Measurements from ENCODE around the gene DKK1. TPM values are rescaled to one million over a fixed set of nuclear protein-coding genes. Genes with fewer than 3 reads are reported as not detected.

Gene DKK1
- polyA plus RNA-seq, 1 experiment, result 35.2 TPM

DNA sequence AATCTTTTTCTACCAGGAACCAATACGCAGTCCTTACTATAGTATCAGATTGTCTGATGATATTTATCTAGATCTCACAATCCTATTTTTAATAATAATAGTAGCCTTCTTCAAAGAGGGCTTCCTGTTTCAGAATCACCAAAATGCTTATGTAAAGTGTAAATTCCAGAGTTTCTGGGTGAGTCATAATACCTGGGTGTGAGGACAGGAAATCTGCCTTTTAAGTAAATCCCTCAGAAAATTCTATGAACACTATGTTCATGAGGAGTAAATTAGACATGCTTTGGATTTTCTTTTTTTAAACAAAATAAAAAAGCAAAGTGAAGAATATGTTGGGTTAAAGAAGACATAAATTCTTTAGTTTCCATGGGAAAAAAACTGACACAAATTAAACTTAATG is 20.5 kb downstream of the DKK1 start:
- no peaks in the 10 kb centered on the region for H3K9me3 ChIP-seq (ENCODE audit: control insufficient read depth, insufficient read depth, low read length)
- no peak overlapping the region for H3K27ac ChIP-seq (ENCODE audit: low read depth, low read length)
- no peak overlapping the region for H3K4me3 ChIP-seq (ENCODE audit: low read depth, low read length)
- POLR2A ChIA-PET, result no interaction called here
- DNase-seq (ENCODE audit: low read depth, low spot score), result no peak
- CTCF ChIA-PET, result no interaction called here
- TF ChIP-seq, protein P1, sequence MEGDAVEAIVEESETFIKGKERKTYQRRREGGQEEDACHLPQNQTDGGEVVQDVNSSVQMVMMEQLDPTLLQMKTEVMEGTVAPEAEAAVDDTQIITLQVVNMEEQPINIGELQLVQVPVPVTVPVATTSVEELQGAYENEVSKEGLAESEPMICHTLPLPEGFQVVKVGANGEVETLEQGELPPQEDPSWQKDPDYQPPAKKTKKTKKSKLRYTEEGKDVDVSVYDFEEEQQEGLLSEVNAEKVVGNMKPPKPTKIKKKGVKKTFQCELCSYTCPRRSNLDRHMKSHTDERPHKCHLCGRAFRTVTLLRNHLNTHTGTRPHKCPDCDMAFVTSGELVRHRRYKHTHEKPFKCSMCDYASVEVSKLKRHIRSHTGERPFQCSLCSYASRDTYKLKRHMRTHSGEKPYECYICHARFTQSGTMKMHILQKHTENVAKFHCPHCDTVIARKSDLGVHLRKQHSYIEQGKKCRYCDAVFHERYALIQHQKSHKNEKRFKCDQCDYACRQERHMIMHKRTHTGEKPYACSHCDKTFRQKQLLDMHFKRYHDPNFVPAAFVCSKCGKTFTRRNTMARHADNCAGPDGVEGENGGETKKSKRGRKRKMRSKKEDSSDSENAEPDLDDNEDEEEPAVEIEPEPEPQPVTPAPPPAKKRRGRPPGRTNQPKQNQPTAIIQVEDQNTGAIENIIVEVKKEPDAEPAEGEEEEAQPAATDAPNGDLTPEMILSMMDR (IDR thresholded peaks at IDR 0.05; ENCODE audit: low read depth, low read length), result no peak
- H3K27me3 ChIP-seq (ENCODE audit: control insufficient read depth, insufficient read depth, low read length), result no peaks in the 10 kb centered on the region

DNA sequence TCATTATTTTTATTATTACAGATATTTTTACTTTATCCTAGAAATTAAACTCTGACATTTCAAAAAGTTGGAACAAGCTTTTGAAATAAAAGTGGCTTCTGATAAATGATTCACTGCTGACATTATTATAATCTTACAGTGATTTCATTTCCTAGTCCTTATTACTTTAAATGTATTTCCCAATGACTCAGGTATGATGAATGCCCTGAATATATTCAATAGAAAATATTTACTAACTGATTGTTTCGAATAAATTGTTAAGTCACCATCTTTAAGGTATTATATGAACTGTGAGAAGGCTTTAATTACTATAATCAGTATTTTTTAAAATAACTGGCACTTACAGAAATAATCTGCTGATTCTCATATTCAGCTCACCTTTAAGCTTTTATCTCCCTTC is 21.6 kb downstream of the DKK1 start:
- H3K4me3 ChIP-seq (ENCODE audit: low read depth, low read length), result no peak overlapping the region
- TF ChIP-seq, protein P1 (IDR thresholded peaks at IDR 0.05; ENCODE audit: low read depth, low read length), result no peak
- no peak overlapping the region for H3K27ac ChIP-seq (ENCODE audit: low read depth, low read length)
- no peaks in the 10 kb centered on the region for H3K27me3 ChIP-seq (ENCODE audit: control insufficient read depth, insufficient read depth, low read length)
- POLR2A ChIA-PET, result no interaction called here
- DNase-seq (ENCODE audit: low read depth, low spot score), result no peak
- CTCF ChIA-PET, result interaction anchor here (0.6 to 1.1 kb wide), 2 partner anchors 28 to 37 kb away, joined by 3 to 4 read pairs; no protein-coding TSS in a partner anchor
- no peaks in the 10 kb centered on the region for H3K9me3 ChIP-seq (ENCODE audit: control insufficient read depth, insufficient read depth, low read length)

DNA sequence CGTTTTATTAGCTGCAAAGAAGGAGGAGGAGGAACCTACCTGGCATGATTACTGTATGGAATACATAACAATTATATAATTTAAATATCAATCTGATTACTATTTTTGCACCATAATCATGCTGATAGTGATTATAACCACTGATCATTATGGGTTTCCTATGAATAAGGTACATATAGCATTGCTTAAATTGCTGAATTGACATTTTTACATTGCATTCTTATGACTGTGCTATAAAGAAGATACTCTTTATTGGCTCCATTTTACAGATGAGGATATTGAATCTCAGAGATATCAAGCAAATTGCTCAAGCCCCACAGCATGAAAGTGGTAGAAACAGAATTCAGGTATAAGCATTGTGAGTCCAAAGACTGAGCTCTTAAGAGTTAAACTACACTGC is 23.1 kb downstream of the DKK1 start:
- POLR2A ChIA-PET, result no interaction called here

DNA sequence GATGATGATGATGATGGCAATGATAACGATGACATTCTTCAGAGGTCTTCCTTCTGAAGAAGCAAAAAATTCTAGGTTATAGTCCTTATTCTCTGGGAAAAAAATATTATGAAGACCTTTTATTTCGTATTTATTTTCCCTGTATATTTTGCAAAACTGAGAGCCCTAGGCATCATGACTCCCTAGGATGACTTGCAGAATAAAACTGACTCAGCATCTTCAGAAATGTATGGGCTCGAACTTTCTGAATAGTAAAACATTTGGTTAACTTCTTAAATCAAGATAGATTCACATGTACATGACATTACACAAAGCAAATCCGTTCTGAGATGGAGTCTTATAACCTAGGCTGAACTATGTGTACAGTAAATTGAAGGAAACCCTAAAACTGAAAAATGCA is 29.4 kb downstream of the DKK1 start:
- ChIA-PET POLR2A (no interaction called here), CTCF (no interaction called here)
- Histone ChIP-seq H3K9me3 (ENCODE audit: control insufficient read depth, insufficient read depth, low read length) (peaks cover 22% of the 10 kb centered on the region), H3K27me3 (ENCODE audit: control insufficient read depth, insufficient read depth, low read length) (no peaks in the 10 kb centered on the region), H3K4me3 (ENCODE audit: low read depth, low read length) (no peak overlapping the region), H3K27ac (ENCODE audit: low read depth, low read length) (no peak overlapping the region)
- DNase-seq (ENCODE audit: low read depth, low spot score), result no peak
- TF ChIP-seq, protein P1 (IDR thresholded peaks at IDR 0.05; ENCODE audit: low read depth, low read length), result no peak

More for the DNA sequence above, 23.1 kb downstream of the DKK1 start:
- CTCF ChIA-PET, result no interaction called here
- Histone ChIP-seq H3K9me3 (ENCODE audit: control insufficient read depth, insufficient read depth, low read length) (no peaks in the 10 kb centered on the region), H3K27ac (ENCODE audit: low read depth, low read length) (no peak overlapping the region), H3K4me3 (ENCODE audit: low read depth, low read length) (no peak overlapping the region), H3K27me3 (ENCODE audit: control insufficient read depth, insufficient read depth, low read length) (no peaks in the 10 kb centered on the region)
- TF ChIP-seq, protein P1 (IDR thresholded peaks at IDR 0.05; ENCODE audit: low read depth, low read length), result no peak
- DNase-seq (ENCODE audit: low read depth, low spot score), result no peak

DNA sequence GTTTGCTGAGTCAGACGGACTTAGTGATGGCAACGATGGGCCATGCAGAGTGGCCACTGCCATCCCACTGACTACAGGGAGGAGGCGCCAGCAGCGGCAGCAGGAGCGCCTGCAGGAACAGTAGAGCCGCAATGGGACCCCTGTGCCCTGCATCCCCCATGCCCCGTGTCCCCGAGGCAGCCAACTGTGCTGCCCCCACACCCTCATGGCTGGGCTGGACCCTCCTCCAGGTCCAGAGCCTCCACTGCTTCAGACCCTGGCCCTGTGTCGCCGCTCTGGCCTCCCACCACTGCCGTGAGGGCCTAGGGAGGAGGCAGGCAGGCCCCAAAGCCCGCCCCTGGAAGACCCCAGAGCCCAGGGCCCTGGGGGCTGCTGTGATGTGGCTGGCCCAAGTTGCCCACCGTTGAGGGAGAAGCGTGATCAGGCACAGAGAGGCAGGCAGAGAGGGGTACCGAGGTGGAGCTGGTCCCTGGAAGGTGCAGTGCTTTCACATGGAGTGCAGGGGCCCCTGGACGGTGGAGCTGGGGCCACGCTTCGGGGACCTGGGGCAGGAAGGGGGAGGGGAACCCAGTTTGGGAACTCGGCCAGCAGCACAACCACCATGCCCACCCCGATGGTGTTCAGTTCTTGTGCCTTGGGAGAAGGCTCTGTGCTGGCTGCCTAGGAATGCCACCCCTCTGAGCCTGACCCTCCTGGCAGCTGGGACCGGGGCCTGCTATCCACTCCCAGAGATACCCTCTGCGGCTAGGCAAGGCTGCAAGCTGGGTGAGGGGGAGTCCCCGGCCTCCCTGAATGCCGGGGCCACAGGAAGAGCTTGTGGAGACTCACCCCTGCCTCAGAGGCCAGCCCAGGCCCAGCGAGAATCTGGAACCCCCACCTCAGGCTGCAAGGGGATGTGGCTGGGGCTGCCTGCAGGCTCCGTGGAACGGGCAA is 32.6 kb downstream of the DKK1 start:
- no peaks in the 10 kb centered on the region for H3K27me3 ChIP-seq (ENCODE audit: control insufficient read depth, insufficient read depth, low read length)
- ChIA-PET POLR2A (no interaction called here), CTCF (no interaction called here)
- no peak overlapping the region for H3K4me3 ChIP-seq (ENCODE audit: low read depth, low read length)
- H3K27ac ChIP-seq (ENCODE audit: low read depth, low read length), result no peak overlapping the region
- TF ChIP-seq, protein P1 (IDR thresholded peaks at IDR 0.05; ENCODE audit: low read depth, low read length), result no peak
- DNase-seq (ENCODE audit: low read depth, low spot score), result no peak
- H3K9me3 ChIP-seq (ENCODE audit: control insufficient read depth, insufficient read depth, low read length), result peaks cover 22% of the 10 kb centered on the region

Data from AG04450 (cell line).